Heart left ventricle (tissue), 13 donors: ENCODE results near the gene AKAP6.

ENCODE experiments used
- POLR2A ChIP-seq, 2 donors: fragments of 450-650 bp; IDR thresholded peaks; one replicate each; pipeline ENCODE4 v1.6.1; 2017; ENCODE audit warnings: antibody characterized with exemption in 2 of 2, mild to moderate bottlenecking in 2 of 2, moderate library complexity in 2 of 2
- TF ChIP-seq, protein P1 (sequence below), 12 donors: fragments of 200-600 bp; sonication (generic) in 4 of 12; IDR thresholded peaks; one replicate each; pipeline versions ENCODE4 v1.5.0 to v1.8.0; 2018 to 2022; ENCODE audit warnings: antibody characterized with exemption in 12 of 12, mild to moderate bottlenecking in 5 of 12
- donor health status: ischemic (EF 13 %, LVEDD 7.1; RV severe dilation, severe dysfunction).
- donor health status: DM: no; HTN: yes; CAD: no.
- donor health status: DM: no; HTN: no; CAD: no.
- donor health status: ischemic (EF 25% LVEDD 6.9; RV normal size, moderate dysfunction).
- donor health status: ischemic (EF 25% LVEDD 5.7; RV mildly dilated, moderate dysfunction).
- donor health status: ischemic (EF 35%, LVEDD 5.7; RV mildly dilated, moderate dysfunction).
- donor health status: nonischemic (EF 11% LVEDD 7.7; RV severe dilation, severe dysfunction).
- donor health status: DM: yes; HTN: yes; CAD: no.
- donor health status: PGD.
- donor health status: ischemic (EF 29% LVEDD 5.4; RV normal size, mild dysfunction).
- donor health status: nonischemic (EF 23%, LVEDD 6.1; RV moderate dilation, normal function).

DNA sequence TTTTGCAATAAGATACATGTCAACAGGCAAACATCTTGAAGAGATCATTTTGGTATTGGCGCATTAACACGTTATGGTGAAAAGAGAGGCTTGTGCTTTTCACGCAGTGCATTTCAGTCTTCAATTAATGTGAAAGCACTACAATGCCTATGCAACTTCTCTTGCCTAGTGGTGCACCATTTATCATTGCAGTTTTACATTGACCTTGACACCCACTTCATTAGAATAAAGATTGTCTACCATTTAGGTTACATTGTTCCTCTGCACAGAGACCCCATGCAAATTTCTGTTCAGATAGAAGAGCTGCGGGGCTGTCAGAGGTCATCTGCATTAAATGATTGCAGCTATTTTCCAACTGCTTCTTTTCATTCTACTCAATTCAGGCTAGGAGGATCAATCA lies 397.4 kb downstream of the AKAP6 start:
- TF ChIP-seq, protein P1, sequence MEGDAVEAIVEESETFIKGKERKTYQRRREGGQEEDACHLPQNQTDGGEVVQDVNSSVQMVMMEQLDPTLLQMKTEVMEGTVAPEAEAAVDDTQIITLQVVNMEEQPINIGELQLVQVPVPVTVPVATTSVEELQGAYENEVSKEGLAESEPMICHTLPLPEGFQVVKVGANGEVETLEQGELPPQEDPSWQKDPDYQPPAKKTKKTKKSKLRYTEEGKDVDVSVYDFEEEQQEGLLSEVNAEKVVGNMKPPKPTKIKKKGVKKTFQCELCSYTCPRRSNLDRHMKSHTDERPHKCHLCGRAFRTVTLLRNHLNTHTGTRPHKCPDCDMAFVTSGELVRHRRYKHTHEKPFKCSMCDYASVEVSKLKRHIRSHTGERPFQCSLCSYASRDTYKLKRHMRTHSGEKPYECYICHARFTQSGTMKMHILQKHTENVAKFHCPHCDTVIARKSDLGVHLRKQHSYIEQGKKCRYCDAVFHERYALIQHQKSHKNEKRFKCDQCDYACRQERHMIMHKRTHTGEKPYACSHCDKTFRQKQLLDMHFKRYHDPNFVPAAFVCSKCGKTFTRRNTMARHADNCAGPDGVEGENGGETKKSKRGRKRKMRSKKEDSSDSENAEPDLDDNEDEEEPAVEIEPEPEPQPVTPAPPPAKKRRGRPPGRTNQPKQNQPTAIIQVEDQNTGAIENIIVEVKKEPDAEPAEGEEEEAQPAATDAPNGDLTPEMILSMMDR (IDR thresholded peaks at IDR 0.05), result no peak
- TF ChIP-seq POLR2A (IDR thresholded peaks at IDR 0.05), result no peak
